Peyer's patch (tissue), 4 donors: ENCODE results near the gene AMIGO1. TPM values are rescaled to one million over a fixed set of nuclear protein-coding genes. Genes with fewer than 3 reads are reported as not detected.

Source experiments
- DNase-seq, 3 donors: peaks; one replicate each; pipeline ENCODE4 v3.0.0-alpha.2; 2017 to 2019
- H3K27ac ChIP-seq, 4 donors: fragments of 200-600 bp; sonication (generic); one replicate each; pipeline ENCODE4 v1.5.1; 2016 to 2019
- H3K27me3 ChIP-seq, 2 donors: fragments of 200-600 bp; sonication (generic); one replicate each; pipeline ENCODE4 v1.5.1; 2019
- H3K36me3 ChIP-seq, 3 donors: fragments of 200-600 bp; sonication (generic); one replicate each; pipeline ENCODE4 v1.5.1; 2016 to 2019
- H3K4me1 ChIP-seq, 4 donors: fragments of 200-600 bp; sonication (generic); one replicate each; pipeline ENCODE4 v1.5.1; 2016 to 2019
- H3K4me3 ChIP-seq, 4 donors: fragments of 200-600 bp; sonication (generic); 1 replicate in 3 of 4; 2 replicates in 1 of 4; pipeline ENCODE4 v1.5.1; 2016 to 2019; ENCODE audit warnings: mild to moderate bottlenecking in 1 of 4
- H3K9me3 ChIP-seq, 4 donors: fragments of 200-600 bp; sonication (generic); one replicate each; pipeline ENCODE4 v1.5.1; 2016 to 2019; ENCODE audit warnings: mild to moderate bottlenecking in 1 of 4
- POLR2A ChIP-seq, 2 donors: fragments of 450-650 bp; IDR thresholded peaks; one replicate each; pipeline ENCODE4 v1.5.1; 2017; ENCODE audit warnings: antibody characterized with exemption in 2 of 2, mild to moderate bottlenecking in 2 of 2, moderate library complexity in 2 of 2
- total RNA-seq, 4 donors: library from RNA; depleted of rRNA; stranded (reverse); fragments of >200 nt; gene quantifications; one replicate each; pipeline ENCODE4 v1.1.0, GENCODE V29; 2016
- TF ChIP-seq, protein P1 (sequence below), 6 experiments: fragments of 450-650 bp in 4 of 6; fragments of 200-600 bp in 2 of 6; sonication (generic) in 1 of 6; IDR thresholded peaks; one replicate each; pipeline ENCODE4 v1.5.1; 2017 to 2019; ENCODE audit warnings: antibody characterized with exemption in 6 of 6, mild to moderate bottlenecking in 3 of 6, moderate library complexity in 1 of 6

AMIGO1 gene
- total RNA-seq, 4 donors from 2014 or later: 2.5 to 7.4 (median 5.0) TPM

DNA sequence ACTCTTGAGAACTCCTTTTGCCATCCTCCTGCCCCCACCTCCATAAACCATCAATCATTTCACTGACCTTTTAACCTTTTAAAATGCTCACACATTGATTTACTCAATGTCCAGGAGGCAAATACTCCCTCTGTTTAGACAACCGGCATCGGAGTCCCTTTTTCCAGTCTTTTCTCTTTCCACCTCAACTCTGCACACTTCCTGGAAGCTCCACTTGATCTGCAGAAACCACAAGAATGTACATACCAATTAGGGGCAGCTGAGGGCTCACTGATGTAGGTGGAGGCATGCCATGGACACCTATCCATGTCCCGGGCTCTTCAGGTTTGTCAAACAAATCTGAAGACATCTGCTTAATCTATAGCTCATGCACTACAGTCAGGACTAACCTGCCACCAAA is 5.3 kb upstream of the AMIGO1 start:
- H3K4me1 ChIP-seq: peaks cover 0 to 14% (median 4%) of the 10 kb centered on the region in 4 donors
- no peak for TF ChIP-seq POLR2A (IDR thresholded peaks at IDR 0.05)
- TF ChIP-seq, protein P1, sequence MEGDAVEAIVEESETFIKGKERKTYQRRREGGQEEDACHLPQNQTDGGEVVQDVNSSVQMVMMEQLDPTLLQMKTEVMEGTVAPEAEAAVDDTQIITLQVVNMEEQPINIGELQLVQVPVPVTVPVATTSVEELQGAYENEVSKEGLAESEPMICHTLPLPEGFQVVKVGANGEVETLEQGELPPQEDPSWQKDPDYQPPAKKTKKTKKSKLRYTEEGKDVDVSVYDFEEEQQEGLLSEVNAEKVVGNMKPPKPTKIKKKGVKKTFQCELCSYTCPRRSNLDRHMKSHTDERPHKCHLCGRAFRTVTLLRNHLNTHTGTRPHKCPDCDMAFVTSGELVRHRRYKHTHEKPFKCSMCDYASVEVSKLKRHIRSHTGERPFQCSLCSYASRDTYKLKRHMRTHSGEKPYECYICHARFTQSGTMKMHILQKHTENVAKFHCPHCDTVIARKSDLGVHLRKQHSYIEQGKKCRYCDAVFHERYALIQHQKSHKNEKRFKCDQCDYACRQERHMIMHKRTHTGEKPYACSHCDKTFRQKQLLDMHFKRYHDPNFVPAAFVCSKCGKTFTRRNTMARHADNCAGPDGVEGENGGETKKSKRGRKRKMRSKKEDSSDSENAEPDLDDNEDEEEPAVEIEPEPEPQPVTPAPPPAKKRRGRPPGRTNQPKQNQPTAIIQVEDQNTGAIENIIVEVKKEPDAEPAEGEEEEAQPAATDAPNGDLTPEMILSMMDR (IDR thresholded peaks at IDR 0.05): no peak
- no peaks in the 10 kb centered on the region for H3K36me3 ChIP-seq
- H3K9me3 ChIP-seq: no peaks in the 10 kb centered on the region
- H3K27me3 ChIP-seq: no peaks in the 10 kb centered on the region
- no peak for DNase-seq
- no peak overlapping the region for H3K4me3 ChIP-seq
- H3K27ac ChIP-seq: no peak overlapping the region

DNA sequence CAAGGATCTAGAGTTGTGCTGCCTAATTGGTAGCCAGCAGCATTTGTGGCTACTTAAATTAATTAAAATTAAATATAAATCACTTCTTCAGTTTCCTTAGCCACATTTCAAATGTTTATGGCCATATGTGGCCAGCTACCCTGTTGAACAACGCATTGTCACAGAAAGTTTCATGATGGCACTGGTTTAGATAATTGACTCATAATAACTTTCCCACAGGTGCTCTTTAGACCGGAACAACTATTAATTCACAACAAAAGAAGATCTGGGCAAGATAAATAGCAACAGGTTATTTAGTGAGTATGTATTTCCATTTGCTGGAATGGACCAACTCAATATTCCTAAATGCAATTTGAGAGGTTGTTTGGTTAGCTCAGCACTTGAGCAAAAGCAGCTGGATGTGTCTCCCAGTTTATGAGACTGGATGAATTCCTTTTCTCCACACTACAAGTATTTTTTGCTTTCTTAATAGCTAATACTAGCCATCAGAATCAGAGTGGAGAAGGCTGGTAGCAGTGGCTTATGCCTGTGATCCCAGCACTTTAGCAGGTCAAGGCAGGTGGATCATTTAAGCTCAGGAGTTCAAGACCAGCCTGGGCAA is 3.7 kb upstream of the AMIGO1 start:
- H3K36me3 ChIP-seq: no peaks in the 10 kb centered on the region
- H3K4me1 ChIP-seq: peaks cover 0 to 22% (median 4%) of the 10 kb centered on the region in 4 donors
- no peak for TF ChIP-seq POLR2A (IDR thresholded peaks at IDR 0.05)
- TF ChIP-seq, protein P1 (IDR thresholded peaks at IDR 0.05): no peak
- no peak overlapping the region for H3K4me3 ChIP-seq
- H3K27ac ChIP-seq: no peak overlapping the region
- no peak for DNase-seq
- H3K9me3 ChIP-seq: no peaks in the 10 kb centered on the region
- no peaks in the 10 kb centered on the region for H3K27me3 ChIP-seq

DNA sequence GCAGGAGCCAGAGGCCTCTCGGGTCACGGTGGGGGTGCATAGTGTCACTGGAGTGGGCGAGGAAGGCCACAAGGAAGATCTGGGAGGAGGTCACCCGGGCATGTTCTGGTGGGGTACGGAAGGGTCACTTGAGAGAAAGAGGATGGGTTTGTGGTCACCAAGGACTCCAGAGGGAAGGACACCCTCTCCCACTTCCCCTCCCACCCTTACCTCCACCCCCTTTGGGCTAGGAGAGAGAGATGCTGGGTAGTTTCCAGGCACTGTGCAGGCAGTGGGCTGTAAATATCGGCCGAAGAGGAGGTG is 703 bp downstream of the AMIGO1 start:
- H3K9me3 ChIP-seq: no peaks in the 10 kb centered on the region
- no peak for TF ChIP-seq POLR2A (IDR thresholded peaks at IDR 0.05)
- TF ChIP-seq, protein P1 (IDR thresholded peaks at IDR 0.05): no peak
- no peaks in the 10 kb centered on the region for H3K27me3 ChIP-seq
- DNase-seq: no peak
- H3K4me1 ChIP-seq: peaks cover 0 to 22% (median 2%) of the 10 kb centered on the region in 4 donors
- peak overlapping the region in 1 of 4 donors; percentile 72 for H3K27ac ChIP-seq
- no peaks in the 10 kb centered on the region for H3K36me3 ChIP-seq
- H3K4me3 ChIP-seq: peak overlapping the region; percentile 75 to 95 (median 84)

DNA sequence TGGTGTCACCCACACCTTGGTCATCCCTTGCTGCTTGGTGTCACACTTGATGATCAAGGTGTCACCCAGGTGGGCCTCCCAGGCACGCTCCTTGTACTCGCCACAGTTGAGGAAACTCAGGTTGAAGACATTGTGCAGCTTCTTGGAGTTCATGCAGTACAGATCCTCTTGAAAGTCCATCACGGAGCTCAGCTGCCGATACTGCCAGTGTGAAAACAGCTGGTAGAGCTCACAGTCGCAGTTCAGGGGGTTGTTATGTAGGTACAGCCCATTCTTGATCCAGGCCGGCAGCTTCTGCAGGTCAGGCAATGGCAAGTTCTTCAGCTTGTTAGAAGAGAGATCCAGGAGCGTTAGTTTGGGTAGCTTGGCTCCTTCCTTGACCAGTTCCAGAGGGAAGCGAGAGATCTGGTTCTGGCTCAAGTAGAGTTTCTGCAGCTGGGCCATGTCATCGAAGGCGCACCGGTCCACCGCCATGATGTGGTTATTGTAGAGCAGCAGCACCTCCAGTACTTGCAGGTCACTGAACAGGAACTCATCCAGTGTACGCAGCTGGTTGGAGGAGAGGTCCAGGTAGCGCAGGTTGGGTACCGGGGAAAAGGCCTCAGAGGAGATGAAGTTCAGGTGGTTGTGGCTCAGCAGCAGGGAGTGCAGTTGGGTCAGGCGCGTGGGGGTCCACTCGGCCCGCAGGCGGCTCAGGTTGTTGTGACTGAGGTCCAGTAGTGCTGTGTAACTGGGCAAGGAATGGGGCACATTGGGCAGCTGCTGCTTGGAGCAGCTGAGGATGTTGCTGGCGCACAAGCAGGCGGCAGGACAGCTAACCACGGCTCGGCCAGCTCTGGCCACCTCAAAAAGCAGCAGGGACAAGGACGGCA is 1.3 kb downstream of the AMIGO1 start:
- Histone ChIP-seq H3K4me3 (peak overlapping the region in 1 of 4 donors; percentile 95), H3K36me3 (no peaks in the 10 kb centered on the region), H3K27me3 (no peaks in the 10 kb centered on the region), H3K27ac (no peak overlapping the region), H3K9me3 (no peaks in the 10 kb centered on the region), H3K4me1 (peaks cover 0 to 22% (median 2%) of the 10 kb centered on the region in 4 donors)
- no peak for TF ChIP-seq POLR2A (IDR thresholded peaks at IDR 0.05)
- TF ChIP-seq, protein P1 (IDR thresholded peaks at IDR 0.05): no peak
- DNase-seq: no peak

DNA sequence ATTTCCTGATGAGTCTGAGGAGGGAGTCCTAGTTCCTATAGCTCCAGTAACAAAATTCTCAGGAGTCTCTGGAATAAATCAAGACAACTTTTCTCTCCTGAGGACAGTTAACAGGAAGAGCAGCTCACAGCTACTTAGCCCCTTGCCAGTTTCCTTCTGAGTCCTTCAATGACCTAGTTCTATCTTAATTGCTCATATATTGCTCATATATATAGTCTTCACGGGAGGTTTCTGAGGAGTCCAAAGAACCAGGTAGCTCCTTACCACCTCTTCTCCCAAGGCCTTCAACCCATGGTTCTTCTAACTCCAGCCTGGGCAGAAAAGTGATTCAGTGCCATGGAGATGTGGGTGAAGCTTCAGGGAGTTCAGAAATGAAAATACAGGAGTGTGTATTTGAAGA is 4.6 kb downstream of the AMIGO1 start:
- Histone ChIP-seq H3K9me3 (no peaks in the 10 kb centered on the region), H3K4me1 (peaks cover 0 to 38% (median 5%) of the 10 kb centered on the region in 4 donors), H3K36me3 (no peaks in the 10 kb centered on the region), H3K27me3 (no peaks in the 10 kb centered on the region), H3K4me3 (no peak overlapping the region), H3K27ac (no peak overlapping the region)
- TF ChIP-seq POLR2A (IDR thresholded peaks at IDR 0.05): no peak
- TF ChIP-seq, protein P1 (IDR thresholded peaks at IDR 0.05): no peak
- DNase-seq: no peak
